GM19023 (cell line): ENCODE data around the gene BATF3.
"Not testable (repeated sequence)": the region's sequence is repeated elsewhere in the genome, so short reads cannot be mapped to it uniquely, and the experiment has no call there.

Experiments
- ATAC-seq: cut with Tn5 transposase; IDR thresholded peaks from one replicate; pipeline ENCODE4 v1.9.1; 2021; ENCODE audit warnings: mild to moderate bottlenecking, moderate library complexity; ENCODE audit not compliant: unreplicated experiment

BATF3 gene

DNA sequence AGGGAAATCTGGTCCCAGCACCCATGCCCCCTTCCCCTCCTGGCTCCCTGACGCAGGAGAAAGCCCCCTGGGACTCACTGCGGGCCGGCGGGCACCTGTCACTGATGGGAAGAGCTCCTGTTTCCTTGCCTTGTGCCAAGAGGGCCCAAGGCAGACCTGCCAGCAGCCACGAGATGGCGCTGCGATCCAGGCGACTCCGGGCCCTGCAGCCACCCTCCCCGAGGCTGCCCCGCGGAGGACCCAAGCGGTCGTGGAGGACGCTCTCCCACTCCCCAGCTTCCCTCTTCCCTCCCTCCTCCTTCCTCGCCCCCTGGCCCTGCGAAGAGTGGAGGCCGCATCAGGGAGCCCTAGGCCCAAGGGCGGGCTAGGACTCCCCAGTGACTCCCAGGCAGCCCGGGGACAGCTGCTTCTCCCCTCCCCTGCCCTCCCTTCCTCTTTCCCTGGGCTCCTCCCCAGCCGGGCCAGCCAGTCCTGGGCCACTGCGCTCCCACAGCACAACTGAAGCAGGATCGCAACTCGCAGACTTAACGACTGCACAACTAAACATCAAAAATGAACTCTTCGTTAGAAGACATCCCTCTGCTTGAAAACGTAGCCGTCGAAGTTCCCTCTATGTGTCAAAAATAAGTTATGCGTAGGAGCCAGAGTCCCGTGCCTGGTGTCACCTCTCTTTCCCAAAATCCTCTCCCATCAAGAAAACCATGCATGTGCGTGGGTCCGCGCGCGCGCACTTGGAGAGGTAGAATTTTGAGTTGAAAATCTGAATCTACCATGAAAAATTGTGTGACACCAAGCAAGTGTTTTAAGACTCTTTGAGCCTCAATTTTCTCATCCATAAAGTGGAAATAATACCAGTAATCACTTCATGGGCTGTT is 34.2 kb downstream of the BATF3 start:
- peak; percentile 96 for ATAC-seq

DNA sequence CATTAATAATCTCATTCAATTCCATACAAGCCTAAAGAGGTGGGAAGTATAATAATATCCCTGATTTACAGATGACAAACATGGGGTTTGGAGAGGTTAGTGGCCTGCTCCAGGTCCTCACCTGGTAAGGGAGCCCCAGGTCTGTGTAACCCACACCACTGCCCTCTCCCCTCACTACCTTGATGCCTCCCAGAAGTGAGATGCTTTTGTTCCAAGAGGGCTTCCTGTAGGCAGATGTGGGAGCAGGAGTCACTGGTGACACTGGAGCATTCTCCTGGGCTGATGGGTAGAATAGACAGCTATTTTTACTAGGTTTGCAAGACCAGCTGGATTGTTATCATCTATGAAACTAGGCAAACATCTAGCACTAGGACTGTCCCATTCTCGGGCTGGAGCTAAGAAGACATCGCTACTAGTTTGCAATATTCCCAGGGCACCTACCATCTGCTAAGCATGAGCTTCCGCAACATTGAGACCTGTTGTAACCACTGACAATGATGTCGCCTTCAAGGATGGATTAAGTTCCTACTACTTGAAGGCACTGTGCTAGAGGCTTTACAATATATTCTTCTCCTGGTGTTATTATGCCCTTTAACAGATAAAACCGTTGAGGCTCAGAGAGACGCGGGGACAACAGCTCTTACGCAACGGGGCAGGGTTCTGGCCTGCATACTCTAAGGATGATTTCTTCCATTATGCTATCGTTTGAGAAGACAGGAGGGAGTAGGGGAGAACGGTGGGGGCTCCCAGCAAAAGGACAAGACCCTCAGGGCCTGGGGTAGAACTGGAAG is 35.0 kb downstream of the BATF3 start:
- ATAC-seq = no peak

DNA sequence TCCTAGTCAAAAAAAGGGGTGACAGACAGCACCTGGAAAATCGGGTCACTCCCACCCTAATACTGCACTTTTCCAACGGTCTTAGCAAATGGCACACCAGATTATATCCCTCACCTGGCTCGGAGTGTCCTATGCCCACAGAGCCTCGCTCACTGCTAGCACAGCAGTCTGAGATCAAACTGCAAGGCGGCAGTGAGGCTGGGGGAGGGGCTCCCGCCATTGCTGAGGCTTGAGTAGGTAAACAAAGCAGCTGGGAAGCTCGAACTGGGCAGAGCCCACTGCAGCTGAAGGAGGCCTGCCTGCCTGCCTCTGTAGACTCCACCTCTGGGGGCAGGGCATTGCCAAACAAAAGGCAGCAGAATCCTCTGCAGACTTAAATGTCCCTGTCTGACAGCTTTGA is 41.4 kb downstream of the BATF3 start:
- not testable (repeated sequence) for ATAC-seq

DNA sequence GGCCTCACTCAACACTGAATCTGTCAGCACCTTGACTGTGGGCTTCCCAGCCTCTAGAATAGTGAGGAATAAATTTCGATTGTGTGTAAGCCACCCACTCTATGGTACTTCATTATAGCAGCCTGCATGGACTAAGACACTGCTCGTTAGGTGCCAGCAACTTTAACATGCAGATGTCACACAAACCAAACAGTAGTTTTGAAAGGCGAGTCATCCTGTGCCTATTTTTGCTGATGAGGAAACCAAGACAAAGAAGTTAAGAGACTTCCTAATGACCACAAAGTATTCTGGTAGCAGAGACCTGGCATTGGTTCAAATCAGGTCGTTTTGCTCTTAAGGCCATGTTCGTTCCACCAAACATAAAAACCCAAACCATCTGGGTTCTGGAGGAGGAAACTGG is 42.9 kb downstream of the BATF3 start:
- no peak for ATAC-seq

DNA sequence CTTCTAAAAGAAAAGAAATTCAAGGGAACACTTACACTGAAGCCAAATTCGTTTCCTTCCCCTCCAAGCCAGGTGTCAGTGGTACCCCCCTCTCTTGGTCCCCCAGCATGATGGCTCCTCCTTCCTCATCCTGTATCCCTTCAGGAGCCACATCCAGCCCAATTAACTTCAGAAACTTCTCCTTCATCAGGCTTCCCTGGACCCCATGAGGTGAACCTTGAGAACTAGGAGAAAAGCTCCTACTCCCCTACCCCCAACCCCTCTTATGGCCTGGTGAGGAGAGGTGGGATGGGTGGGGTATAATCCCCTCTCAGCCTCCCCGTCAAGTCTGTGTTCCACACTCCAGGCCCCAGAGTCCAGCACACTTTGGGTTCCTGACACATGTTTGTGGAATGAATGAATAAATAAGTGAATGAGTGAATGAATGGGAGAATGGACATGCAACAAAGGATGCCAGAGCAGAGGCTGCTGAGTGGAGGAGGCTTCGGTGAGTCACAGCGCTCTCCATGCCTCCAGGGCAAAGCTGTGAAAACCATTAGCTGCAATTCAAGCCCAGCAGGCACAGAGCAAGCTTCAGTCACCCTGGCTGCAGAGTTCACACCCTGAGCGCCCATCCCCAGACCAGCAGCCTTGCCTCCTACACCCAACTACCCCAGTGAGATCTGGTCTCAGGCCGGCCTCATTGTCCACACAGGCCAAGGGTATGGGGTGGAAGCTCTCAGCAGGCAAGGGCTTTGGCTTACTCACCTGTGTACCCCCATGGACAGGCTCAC is 43.8 kb downstream of the BATF3 start:
- ATAC-seq = no peak

DNA sequence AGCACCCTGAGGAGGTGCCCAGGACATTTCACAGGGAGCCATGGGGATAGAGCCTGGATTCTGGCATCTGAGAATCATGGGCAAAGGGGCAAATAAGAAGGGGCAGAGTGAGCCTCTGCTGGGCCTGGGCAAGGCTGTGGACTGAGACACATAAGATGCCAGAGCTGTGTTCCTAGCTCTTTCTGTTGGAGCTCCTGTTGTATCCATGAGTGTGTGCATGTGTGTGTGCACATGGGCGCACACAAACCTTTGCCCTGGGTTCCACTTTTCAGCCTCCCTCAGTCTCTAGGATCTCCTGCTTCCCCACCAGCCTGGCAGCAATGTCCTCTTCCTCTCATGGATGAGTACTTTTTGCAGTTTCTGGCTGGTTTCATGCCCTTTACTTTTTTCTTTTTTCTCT is 47.0 kb downstream of the BATF3 start:
- no peak for ATAC-seq

DNA sequence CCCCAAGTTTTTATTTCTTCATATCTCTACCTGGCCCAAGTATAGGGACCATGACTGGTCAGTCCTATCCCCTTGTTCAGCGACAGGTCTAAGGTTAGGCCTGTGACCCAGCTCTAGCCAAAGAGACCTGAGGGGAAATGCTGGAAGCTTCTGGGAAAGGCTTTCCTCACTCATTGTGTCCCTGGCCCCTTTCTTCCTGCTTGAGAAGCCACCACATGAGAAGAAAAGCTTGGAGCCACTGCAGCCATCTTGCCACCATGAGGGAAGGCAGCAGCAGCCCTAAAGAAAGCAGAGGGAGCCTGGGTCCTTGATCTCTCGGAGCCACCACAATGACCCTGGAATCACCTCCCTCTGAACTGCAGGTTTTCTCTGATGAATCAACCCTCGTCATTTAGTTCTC is 47.7 kb downstream of the BATF3 start:
- ATAC-seq = no peak

DNA sequence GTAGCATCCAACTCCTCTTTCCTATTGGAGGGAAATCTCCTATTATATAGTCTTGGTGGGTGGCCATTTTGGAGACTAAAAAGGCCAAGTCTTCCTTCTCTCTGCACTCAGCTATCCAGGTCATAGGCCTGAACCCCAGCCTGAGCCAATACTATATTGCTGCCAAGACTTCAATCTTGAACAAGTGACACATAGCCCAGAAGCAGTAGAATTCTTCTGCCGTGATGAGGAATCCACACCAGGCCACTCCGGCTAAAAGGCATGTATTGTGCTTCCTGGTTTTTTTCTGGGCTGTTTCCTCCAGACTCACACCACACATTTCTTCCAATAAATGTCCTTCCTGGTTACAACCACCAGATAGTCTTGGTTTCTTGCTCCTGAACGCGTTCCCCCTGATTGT is 48.1 kb downstream of the BATF3 start:
- no peak for ATAC-seq

DNA sequence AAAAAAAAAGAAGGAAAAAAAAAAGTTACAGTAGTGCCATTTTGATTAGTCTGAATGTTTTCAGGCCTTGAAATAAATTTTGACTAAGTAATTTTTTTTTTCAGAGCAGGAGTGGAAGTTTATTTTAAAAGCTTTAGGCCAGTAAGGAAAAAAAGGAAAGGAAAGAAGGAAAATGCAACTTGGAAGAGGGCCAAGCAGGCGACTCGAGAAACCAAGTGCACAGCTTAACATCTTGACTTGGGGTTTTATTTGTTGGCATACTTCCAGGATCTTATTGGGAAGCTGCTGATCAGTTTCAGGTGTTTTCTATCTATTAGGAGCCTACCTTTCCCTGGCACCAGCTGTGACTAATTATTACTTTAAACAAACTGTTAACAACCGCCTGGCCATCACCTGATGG is 49.4 kb downstream of the BATF3 start:
- no peak for ATAC-seq

DNA sequence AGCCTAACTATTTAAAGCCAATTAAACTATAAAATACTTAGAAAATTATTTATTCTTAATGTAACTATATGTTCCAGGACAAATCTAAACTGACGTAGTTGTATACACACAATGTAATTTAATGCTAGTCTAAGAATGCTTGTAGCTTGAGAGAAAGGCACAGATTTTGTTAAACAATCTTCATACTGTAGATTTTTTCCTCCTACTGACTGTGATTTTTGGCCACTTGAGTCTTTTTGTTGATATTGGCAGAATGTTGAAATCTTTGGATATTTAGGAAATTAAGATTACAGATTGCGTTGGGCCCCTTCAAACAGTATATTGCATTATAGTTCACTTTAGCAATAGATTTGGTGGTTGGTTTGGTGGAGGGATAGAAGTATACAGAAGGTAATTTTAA is 50.6 kb downstream of the BATF3 start:
- no peak for ATAC-seq

DNA sequence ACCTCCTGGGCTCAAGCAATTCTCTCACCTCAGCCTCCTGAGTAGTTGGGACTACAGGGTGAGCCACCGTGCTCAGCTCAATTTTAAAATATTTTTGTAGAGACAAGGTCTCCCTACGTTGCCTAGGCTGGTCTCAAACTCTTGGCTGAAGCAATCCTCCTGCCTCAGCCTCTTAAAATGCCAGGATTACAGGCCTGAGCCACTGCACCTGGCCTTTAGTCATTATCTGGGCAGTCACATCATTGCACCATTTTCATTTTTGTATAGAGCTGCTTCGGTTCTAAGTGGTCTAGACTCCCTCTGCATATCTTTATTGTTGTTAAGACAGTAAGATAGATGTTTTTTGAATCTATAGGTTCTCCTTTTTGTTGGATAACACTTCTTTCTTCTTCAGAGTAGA is 51.2 kb downstream of the BATF3 start:
- no peak for ATAC-seq

DNA sequence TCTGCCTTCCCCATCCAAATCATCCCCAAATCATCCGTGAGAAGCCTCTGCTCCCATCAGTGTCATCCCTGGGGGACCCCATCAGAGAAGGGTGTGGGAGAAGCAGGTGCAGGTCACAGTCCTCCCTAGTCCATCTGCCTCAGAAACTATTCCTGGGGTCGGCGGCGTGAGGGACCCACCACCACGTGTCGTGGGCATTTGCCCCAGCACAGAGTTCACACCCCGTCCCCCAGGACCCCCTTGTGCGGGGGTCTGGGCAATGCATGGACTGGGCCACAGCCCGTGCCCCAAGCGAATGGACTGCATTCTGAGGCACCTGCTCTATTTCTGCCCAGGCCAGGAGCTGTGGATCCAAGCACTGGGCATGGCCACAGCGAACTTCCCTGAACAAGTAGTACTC is 52.6 kb downstream of the BATF3 start:
- no peak for ATAC-seq

DNA sequence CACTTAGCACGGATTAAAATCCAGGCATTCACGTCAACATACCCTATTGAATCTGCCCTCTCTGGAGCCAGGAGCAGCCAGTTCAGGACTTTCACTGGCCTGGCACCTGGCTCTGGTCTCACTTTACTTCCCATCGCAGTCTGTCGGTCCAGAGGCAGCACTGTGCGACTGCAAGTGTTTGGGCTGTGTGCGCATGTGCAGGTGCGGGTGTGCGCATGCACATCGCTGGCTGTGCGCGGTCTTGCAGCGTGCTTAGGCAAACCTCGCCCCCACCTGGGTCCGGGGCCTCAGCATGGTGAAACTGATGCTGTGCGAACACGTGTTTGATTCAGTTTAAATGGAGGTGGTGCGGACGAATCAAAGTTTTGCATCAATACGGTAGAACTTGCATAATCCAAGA is 53.1 kb downstream of the BATF3 start:
- ATAC-seq = no peak

DNA sequence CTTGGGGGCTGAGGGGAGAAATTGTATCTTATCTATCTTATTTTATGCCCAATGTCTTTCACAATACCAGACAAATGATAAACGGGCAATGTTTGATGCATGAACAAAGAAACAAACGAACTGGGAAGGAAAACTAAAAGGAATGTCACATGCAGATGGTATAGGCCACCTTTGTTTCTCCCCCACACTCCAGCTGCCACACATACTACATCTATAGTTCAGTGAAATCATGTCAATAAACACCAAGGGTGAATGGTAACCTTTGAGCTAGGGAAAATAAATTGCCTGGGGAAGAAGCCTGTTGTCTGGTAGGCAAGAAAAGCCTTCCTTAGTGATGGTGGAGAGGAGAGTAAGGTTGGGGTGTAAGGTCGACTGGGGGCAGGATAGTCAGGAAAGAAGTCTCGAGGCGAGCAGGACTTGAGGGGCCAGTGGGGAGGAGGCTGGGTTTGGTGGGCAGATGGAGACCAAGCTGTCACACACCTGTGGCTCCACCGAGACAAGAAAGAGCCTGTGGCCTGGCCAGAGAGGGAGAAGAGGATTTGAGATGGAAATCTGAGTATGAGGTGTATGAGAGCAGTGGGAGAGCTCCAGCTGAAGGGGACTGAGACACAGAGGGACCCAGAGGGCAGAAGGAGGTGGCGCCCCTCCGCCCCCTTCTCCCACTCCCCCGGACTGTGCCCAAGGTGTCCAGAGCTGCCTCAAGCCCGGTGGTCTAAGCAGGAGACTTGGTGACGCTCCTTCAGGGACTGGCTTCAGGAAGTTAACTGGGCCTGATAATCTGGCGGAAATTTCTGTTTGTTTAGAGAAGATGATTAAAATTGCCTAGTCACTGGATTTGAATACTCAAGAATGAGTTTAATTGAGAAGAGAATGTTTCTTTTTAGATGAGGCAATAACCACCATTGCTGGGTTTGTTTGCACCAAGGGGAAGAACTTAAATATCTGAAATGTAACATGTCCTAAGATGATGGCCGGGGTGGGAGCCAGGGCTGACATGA is 53.8 kb downstream of the BATF3 start:
- ATAC-seq = no peak

DNA sequence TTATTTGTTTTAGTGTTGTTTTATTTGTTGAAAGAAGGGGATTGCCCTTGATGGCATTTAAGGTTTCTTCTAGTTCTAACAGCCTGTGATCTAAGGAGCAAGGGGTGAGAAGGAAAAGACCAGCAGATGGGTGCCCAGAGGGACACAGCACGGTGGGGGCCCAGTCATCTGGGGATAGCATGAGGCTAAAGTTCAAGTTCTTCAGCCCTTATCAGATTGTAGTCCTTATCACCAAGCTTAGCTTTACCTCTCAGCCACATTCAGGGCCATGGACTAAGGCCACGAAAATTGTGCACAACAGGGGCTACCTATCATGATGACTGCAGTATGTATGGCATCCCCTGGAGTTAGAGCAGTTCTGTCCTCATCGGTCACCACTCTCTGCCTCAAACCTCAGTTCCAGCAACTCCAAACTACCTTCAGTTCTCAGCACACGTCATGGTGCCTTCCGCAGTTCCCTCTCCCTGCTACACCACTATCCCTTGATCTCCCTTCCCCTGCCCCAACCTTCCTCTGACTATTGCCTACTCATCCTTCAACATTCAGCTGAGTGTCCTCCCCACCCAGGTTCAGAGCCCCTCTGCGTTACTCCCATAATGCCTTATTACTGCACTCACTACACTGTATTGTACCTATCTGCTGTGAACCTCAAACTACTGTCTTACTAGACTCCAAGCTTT is 54.6 kb downstream of the BATF3 start:
- ATAC-seq = no peak

DNA sequence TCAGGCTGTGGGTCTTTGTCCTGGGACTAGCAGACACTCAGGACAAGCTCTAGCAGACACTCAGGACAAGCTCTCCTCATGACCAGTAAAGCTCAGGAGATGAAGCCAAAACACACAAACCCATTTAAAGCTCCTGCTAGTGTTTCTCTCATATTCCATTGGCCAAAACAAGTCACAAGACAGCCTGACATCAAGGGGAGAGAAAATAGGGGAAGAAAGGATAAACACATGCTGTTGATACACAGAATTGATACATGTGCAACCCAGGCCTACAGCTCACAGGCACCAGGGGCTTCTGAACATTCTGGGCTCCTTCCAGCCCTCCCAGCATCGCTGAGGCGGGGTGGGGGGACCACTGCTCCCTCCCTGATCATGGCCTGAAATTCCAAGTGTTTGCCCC is 55.8 kb downstream of the BATF3 start:
- no peak for ATAC-seq

DNA sequence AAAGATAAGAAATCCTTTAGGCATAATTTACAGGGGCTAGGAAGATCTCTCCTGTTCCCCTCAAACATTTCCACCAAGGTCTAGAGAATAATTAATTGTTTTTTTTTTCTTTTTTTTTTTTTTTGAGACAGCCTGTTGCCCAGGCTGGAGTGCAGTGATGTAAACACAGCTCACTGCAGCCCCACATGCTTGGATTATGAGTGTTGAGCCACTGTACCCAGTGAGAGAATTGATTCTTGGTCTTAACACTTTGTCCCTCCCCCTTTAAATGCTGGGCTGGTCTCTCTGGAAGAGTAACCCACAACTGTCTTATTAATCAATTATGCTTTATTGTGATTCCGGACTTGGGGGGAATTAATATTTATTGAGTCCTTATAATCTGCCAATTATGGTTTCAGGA is 57.7 kb downstream of the BATF3 start:
- no peak for ATAC-seq

DNA sequence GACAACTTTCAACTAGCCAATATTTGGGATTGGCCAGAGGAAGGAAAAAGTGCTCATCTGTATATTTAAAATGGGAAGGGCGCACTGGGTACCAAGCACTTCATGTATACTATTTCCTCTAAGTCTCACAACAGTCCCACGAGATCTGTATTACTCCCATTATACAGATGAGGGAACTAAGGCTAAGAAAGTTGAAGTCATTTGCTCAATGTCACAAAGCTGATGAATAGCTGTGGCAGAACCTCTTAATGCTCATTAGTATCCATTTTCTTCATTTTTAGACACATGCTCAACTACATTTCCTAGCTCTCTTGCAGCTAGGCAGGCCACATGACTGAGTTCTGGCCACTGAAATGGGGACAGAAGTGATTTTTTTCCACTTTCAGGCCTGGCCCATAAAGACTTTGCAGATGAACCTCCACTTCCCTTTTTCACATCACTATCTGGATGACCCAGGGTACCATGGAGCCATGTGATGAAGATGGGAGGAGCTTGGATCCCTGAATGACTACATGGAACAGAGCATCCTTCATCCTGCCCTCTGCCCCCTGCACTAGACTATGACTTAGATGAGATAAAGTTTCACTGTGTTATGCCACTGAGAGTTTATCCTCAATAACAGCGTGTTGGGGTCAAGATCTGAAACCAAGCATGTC is 59.3 kb downstream of the BATF3 start:
- ATAC-seq = no peak

DNA sequence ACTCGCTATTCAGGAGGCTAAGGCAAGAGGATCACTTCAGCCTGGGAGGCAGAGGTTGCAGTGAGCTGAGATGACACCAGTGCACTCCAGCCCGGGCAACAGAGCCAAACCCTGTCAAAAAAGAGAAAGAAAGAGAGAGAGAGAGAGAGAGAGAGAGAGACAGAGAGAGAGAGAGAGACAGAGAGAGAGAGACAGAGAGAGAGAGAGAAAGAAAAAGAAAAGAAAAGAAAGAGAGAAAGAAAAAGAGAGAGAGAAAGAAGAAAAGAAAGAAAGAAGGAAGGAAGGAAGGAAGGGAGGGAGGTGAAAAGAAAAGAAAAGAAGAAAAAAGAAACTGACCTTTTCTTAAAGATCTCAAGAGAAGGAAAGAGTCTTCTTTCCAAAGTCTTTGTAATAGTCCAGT is 60.1 kb downstream of the BATF3 start:
- not testable (repeated sequence) for ATAC-seq
